ENCODE measurements around the gene SPIN2A. TPM values are rescaled to one million over a fixed set of nuclear protein-coding genes. Genes with fewer than 3 reads are reported as not detected.
"Not testable (repeated sequence)": the region's sequence is repeated elsewhere in the genome, so short reads cannot be mapped to it uniquely, and the experiment has no call there.

SPIN2A gene
- total RNA-seq, 2 experiments from 2014 or later: 0.34 to 0.44 TPM

DNA sequence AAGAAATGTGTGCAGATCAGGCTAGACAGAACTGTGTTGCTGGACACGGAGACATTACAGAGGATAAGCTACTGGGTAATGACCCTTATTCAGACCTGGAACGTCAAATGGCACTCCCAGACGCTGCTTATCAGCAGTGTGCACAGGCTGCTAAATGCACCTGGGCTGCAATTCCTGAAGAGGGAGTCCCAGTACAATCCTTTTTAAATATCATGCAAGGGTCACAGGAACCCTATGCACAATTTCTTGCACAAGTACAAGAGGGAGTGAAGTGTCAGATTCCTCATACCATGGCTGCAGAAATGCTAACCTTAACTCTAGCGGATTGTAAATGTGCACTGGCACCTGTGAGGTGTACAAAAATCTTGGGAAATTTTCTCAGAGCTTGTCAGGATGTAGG is 32.8 kb downstream of the SPIN2A start:
- CTCF ChIA-PET: no interaction called here
- POLR2A ChIA-PET: no interaction called here

DNA sequence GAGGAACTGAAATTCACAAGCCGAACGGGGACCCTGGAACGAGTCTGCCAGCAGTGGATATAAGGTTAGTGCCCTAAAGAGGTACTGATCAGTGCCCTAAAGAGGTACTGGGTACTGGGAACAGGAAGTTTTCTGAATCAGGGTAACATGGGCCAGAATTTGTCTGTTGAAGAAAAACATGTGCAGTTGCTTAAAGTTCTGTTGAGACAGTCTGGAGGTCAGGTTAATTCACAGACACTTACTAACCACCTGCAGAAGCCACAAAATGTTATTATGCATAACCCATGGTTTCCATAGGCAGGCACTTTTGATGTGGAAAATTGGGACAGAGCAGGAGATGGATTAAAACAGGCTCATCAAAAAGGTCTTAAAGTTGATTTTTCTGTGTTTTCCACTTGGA is 33.7 kb downstream of the SPIN2A start:
- ChIA-PET POLR2A (no interaction called here), CTCF (no interaction called here)

DNA sequence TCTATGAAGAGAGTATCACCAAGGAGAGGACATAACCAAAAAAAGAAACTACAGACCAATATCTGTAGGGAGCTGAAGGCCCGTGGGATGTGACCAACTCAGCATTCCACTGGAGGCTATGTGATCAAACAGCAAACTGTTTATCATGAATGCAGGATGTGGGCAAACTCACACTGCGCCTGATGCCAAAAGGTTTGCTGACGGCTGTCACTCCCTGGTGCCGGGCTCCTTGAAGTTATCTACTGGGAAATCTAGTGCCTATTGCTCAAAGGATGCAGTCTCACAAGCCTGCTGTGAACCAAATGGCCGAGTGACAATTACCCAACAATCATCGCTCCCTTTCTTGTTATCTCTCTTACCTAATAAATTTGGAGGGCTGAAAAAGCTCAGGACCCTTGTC is 34.3 kb downstream of the SPIN2A start:
- CTCF ChIA-PET, POLR2A ChIA-PET: not testable (repeated sequence)

Other genes with a start within 250 kb of the SPIN2A start
- gene SPIN3, start 141.9 kb downstream of the SPIN2A start, total RNA-seq: 1 to 10 TPM; 7.5 to 7.6 TPM
- 1 to 10 TPM; 6.7 to 8.2 TPM for gene SPIN2B, start 15.8 kb downstream of the SPIN2A start, total RNA-seq
- 1 to 10 TPM; 1.1 to 1.4 TPM for gene FAAH2, start 149.3 kb upstream of the SPIN2A start, total RNA-seq